GM12891 (cell line): Measurements from ENCODE around the gene TDRD15.
"Not testable (repeated sequence)": the region's sequence is repeated elsewhere in the genome, so short reads cannot be mapped to it uniquely, and the experiment has no call there.

Experiments used
- DNase-seq: peaks from one replicate; pipeline ENCODE4 v3.0.0; 2011; ENCODE audit warnings: low spot score; ENCODE audit not compliant: insufficient read length
- FAIRE-seq: peaks from 2 replicates; lab custom pipeline; 2011; peaks lifted over from hg19 to GRCh38; lab: Jason Lieb, UNC
- PAX5 ChIP-seq: IDR thresholded peaks from 2 replicates; pipeline ENCODE4 v1.6.1; 2011; ENCODE audit warnings: low read length, moderate library complexity, mild to moderate bottlenecking; ENCODE audit not compliant: insufficient read depth, severe bottlenecking
- POLR2A ChIP-seq: IDR thresholded peaks from 2 replicates; pipeline ENCODE4 v1.6.1; 2011; ENCODE audit warnings: low read depth, low read length, control low read depth
- POLR2AphosphoS5 ChIP-seq: IDR thresholded peaks from 2 replicates; pipeline ENCODE4 v1.6.1; 2011; ENCODE audit warnings: low read depth, low read length, control low read depth
- POU2F2 ChIP-seq: IDR thresholded peaks from 2 replicates; pipeline ENCODE4 v1.6.1; 2011; ENCODE audit warnings: low read depth, mild to moderate bottlenecking, control low read depth, low read length, moderate library complexity
- SPI1 ChIP-seq: IDR thresholded peaks from 2 replicates; pipeline ENCODE4 v1.6.1; 2011; ENCODE audit warnings: low read depth, low read length, control low read depth
- TAF1 ChIP-seq: IDR thresholded peaks from 2 replicates; pipeline ENCODE4 v1.6.1; 2011; ENCODE audit warnings: low read depth, low read length, control low read depth

TDRD15 gene

DNA sequence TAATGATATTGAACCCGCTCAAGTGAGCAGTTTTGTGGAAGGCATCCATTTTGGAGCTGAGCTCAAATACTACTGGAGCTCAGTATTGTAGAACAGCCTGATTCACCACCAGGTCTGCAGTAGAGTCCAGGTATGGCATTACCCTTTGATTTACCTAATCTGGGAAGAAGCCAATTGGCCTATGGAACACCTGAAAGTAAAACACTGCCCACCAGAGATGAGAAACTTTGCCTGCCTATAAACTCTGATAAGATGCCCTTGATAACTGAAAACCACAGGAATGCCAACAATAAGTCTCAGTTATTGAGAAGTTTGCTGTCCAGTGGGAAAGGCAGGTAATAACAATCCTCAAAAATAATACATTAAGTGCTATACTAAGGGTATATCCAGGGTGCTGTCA lies 25.5 kb upstream of the TDRD15 start:
- DNase-seq (no peak), FAIRE-seq (no peak)
- no peak for TF ChIP-seq POU2F2
- TF ChIP-seq TAF1, result no peak
- no peak for TF ChIP-seq POLR2A
- no peak for TF ChIP-seq SPI1
- no peak for TF ChIP-seq POLR2AphosphoS5
- TF ChIP-seq PAX5, result no peak

DNA sequence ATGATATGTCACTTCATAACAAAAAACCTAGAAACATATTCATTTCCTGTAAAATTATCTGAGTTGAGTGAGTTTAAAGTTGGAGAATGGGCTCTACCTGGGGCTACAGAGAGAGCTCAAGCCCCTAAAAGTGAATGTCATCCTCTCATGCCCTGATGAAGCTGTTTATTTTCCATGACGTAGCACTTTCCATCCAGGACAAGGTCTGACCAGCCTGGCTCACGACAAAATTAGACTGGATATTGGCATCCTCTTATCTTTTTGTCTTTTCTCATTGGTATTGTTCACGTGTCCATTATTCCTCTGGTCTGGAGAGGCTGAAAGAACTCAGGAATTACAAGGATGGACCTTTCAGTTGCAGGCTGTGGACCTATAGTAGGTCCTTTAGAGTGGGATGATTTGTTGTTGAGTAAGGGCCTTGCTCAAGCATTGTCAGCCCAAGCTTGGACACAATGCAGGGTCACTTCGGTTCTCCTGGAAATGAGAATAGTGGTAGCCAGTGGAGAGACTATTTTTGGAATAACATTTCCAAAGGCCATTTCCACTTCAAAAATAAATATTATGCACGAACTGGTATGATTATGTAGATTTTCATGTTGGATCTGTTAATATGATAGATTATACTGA lies 24.4 kb upstream of the TDRD15 start:
- no peak for FAIRE-seq
- no peak for DNase-seq
- no peak for TF ChIP-seq TAF1
- no peak for TF ChIP-seq SPI1
- no peak for TF ChIP-seq POLR2A
- TF ChIP-seq POLR2AphosphoS5, result no peak
- no peak for TF ChIP-seq POU2F2

DNA sequence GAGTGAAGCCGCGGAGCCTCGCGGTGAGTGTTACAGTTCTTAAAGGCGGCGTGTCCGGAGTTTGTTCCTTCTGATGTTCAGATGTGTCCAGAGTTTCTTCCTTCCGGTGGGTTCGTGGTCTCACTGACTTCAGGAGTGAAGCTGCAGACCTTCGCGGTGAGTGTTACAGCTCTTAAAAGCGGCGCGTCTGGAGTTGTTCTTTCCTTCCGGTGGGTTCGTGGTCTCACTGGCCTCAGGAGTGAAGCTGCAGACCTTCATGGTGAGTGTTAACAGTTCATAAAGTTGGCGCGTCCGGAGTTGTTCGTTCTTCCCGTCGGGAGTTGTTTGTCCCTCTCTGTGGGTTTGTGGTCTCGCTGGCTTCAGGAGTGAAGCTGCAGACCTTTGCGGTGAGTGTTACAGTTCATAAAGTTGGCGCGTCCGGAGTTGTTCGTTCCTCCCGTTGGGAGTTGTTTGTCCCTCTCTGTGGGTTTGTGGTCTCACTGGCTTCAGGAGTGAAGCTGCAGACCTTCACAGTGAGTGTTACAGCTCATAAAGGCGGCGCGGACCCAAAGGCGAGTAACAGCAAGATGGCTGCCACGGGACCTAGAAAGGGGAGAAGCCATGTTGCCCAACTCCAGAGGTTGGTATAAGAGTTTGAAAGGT lies 22.1 kb upstream of the TDRD15 start:
- not testable (repeated sequence) for FAIRE-seq, DNase-seq

DNA sequence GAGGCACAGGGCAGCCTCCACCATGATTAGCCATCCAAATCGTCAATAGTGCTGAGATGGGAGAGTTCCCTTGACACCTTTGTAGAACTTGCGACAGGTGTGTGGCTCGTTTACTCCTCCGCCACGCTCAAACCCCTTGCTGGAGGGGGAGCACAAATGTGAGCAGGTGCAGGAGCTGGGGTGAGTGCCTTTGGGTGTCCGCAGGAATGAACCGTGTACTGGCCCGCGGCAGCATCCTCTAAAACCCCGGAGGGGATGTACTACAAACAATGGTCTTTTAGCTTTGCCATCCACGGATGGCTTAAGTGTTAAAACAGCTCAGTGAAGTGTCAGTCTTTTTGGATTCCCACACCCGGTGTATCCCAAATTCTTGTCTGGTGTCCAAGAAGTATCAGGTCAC lies 21.4 kb upstream of the TDRD15 start:
- FAIRE-seq, result no peak

DNA sequence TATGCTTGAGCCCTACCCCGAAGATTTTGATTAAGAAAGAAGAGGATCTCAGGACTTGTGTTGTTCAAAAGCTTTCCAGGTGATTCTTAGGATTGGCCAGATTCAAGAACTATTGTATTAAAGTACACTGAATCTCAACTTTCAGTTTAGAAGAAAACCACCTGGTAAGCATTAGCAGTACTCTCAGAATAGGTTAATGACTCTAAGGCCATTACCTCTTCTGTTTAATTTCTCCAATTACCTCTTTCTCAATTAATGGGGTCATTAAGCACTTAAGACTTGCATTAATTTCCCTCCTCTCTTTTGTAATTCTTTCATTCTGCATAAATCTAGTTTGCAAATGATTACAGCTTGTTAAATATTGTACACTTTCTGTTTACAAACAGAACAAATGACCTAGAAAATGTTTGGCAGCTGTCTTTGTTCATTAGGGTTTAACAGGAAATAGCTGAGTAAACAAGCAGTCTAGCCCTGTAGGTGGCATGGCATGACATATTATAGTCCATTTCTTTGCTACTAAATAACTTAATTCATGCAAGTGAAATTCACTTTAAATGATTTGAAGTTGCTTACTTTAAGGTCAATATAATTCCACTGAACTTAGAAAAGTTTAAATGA lies 20.4 kb upstream of the TDRD15 start:
- no peak for TF ChIP-seq POU2F2
- TF ChIP-seq SPI1, result no peak
- no peak for TF ChIP-seq POLR2A
- TF ChIP-seq PAX5, result no peak
- no peak for TF ChIP-seq TAF1
- no peak for TF ChIP-seq POLR2AphosphoS5
- FAIRE-seq, result no peak
- no peak for DNase-seq

More for the DNA sequence above, 21.4 kb upstream of the TDRD15 start:
- DNase-seq, result no peak
- TF ChIP-seq POLR2A (no peak), POU2F2 (no peak), PAX5 (no peak), TAF1 (no peak), SPI1 (no peak), POLR2AphosphoS5 (no peak)

DNA sequence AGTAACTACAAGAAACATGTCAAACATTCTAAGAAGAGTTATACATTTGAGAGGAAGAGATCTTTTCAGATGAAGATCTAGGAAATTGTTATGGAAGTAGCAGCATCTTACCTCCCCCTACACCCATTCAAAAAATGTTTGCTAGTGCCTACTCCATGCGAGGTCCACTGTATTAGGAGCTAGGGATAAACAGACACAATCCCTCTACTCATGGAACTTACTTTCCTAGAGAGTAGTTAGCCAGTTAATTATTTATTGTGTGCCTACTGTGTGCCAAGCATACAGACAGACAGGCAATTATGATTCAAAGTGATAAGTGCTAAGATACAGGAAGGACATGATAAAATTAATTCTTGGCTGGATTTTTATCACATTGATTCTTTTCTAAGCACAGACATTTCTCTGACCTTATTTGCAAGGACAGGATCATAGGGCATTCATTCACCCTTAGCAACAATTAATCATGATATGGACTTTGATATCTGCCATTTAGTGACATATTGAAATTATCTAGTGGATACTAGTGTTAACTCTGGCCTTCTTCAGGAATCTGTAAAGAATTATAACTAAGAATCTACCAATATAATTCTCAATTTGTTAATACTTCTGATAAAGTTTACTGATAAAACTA lies 19.6 kb upstream of the TDRD15 start:
- TF ChIP-seq SPI1, result no peak
- TF ChIP-seq POLR2AphosphoS5, result no peak
- DNase-seq (no peak), FAIRE-seq (no peak)

DNA sequence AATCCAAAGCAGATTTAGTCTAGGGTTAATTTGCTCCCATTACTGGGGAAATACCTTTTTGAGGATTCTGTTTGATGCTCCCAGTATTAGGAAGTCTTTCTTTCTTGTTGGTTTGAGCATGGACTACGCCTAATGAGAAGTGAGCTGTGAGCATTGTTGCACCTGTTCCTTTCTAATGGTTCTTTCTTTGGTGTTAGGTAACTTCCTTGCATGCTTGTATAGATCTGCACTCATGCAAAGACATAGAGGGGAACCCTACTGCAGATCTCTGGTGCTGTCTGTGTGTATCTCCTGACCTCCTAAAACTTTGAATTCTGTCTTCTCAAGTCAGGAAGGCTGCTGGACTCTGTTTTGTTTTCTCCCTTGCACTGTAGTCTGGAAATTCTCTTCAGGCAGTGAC lies 12.8 kb upstream of the TDRD15 start:
- no peak for DNase-seq
- TF ChIP-seq PAX5 (no peak), POLR2A (no peak), POU2F2 (no peak), SPI1 (no peak), TAF1 (no peak), POLR2AphosphoS5 (no peak)
- no peak for FAIRE-seq

DNA sequence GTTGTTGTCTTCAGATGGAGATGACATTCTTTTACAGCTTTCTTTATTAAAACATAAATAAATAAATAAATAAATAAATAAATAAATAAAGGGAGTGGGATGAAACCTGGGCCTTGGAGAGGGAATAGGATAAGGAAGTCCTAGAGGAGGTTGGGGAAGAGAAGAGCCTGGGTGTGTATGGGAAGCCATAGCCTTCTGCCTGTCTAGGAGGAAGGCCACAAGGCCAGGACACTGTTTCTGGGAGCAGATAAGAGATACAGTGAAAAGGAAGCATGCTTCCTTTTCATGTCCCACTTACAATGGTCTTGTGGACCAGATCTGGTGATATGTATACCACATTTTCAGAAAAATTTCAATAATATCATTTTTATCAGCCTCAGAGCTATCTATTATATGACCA lies 6.1 kb upstream of the TDRD15 start:
- no peak for FAIRE-seq
- TF ChIP-seq PAX5 (no peak), SPI1 (no peak), POLR2AphosphoS5 (no peak)
- DNase-seq, result no peak

DNA sequence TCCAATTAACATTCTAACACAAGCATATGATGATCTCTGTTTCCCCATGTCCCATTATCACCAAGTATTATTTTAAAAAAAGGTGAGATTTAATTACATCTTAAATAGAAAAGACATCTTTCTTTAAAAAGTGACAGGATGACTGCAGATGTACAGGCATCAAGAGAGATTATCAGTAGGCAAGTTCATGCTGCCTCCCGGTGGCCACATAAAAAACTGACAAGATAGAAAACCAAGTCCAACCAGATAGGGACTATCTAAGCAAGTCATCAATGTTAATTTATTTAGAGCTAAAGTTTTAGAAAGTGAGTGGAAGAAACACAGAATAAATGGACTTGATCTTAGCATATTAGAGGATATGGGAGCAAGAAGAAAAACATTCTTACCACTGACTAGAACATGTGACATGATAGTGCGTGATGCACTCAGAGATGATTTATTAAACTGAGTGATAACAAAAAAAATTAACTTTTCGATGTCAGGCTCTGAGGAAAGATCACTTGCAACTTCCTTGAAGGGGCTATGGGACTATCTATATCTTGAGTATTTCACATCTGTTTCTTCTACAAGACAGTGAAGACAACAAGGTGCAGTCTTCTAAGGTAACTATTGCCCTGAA lies 5.4 kb upstream of the TDRD15 start:
- FAIRE-seq, result no peak
- DNase-seq, result no peak
- TF ChIP-seq SPI1, result no peak
- TF ChIP-seq POU2F2, result no peak
- no peak for TF ChIP-seq TAF1
- TF ChIP-seq PAX5, result no peak
- TF ChIP-seq POLR2AphosphoS5, result no peak
- no peak for TF ChIP-seq POLR2A

DNA sequence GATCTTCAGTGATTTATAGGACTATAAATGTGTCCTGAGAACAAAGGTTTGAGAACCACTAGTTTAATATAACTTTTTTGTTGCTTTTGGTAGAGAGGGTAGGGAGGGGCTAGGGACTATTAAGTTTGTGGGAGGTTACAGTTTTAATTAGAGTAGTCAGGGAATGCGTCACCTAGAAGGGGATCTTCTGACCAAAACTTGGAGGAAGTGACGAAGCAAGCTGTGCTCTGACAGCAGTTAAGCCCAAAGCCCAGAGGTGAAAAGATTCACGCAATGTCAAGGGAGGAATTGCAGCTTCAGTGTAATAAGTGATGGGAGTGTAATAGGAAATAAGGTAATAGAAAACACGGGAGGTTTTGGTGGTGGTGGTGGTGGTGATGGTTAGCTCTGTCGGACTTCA lies 8.1 kb downstream of the TDRD15 start:
- no peak for DNase-seq
- no peak for TF ChIP-seq POLR2A
- no peak for FAIRE-seq
